GM19468 (cell line): ENCODE data around the gene CCSER1.
A peak's percentile ranks its signal among the peaks of the same experiment; 100 is the strongest.
"Not testable (repeated sequence)": the region's sequence is repeated elsewhere in the genome, so short reads cannot be mapped to it uniquely, and the experiment has no call there.

Experiments
- ATAC-seq: cut with Tn5 transposase; IDR thresholded peaks from one replicate; pipeline ENCODE4 v1.9.1; 2021; ENCODE audit warnings: mild to moderate bottlenecking, moderate library complexity, moderate number of reproducible peaks; ENCODE audit not compliant: unreplicated experiment; ENCODE audit errors: extremely low read depth

Gene CCSER1

GRCh38 chr4:91285487-91285886 is 1158.3 kb downstream of the CCSER1 start:
- ATAC-seq: no peak

- no peak for ATAC-seq
Measured at GRCh38 chr4:91288702-91289311, 1161.6 kb downstream of the CCSER1 start.

GRCh38 chr4:91298156-91298700 is 1171.0 kb downstream of the CCSER1 start:
- no peak for ATAC-seq

GRCh38 chr4:91298824-91299223 is 1171.6 kb downstream of the CCSER1 start:
- no peak for ATAC-seq

- ATAC-seq: no peak
Measured at GRCh38 chr4:91302120-91302519, 1174.9 kb downstream of the CCSER1 start.

- ATAC-seq: no peak
Measured at GRCh38 chr4:91304292-91304691, 1177.1 kb downstream of the CCSER1 start.

- no peak for ATAC-seq
Measured at GRCh38 chr4:91317434-91317833, 1190.2 kb downstream of the CCSER1 start.

- no peak for ATAC-seq
Measured at GRCh38 chr4:91319556-91320268, 1192.5 kb downstream of the CCSER1 start.

- ATAC-seq: no peak
Measured at GRCh38 chr4:91322961-91323360, 1195.8 kb downstream of the CCSER1 start.

- ATAC-seq: no peak
Measured at GRCh38 chr4:91325495-91325894, 1198.3 kb downstream of the CCSER1 start.

GRCh38 chr4:91326167-91326566 is 1199.0 kb downstream of the CCSER1 start:
- peak; percentile 33 for ATAC-seq

- no peak for ATAC-seq
Measured at GRCh38 chr4:91330555-91331137, 1203.5 kb downstream of the CCSER1 start.

GRCh38 chr4:91340822-91341221 is 1213.6 kb downstream of the CCSER1 start:
- ATAC-seq: no peak

- ATAC-seq: no peak
Measured at GRCh38 chr4:91345632-91346031, 1218.4 kb downstream of the CCSER1 start.

- ATAC-seq: not testable (repeated sequence)
Measured at GRCh38 chr4:91356496-91356895, 1229.3 kb downstream of the CCSER1 start.

GRCh38 chr4:91358016-91358415 is 1230.8 kb downstream of the CCSER1 start:
- not testable (repeated sequence) for ATAC-seq

- not testable (repeated sequence) for ATAC-seq
Measured at GRCh38 chr4:91358621-91359020, 1231.4 kb downstream of the CCSER1 start.

- no peak for ATAC-seq
Measured at GRCh38 chr4:91359041-91360031, 1232.1 kb downstream of the CCSER1 start.

- ATAC-seq: no peak
Measured at GRCh38 chr4:91362125-91362524, 1234.9 kb downstream of the CCSER1 start.

- ATAC-seq: no peak
Measured at GRCh38 chr4:91366554-91366953, 1239.4 kb downstream of the CCSER1 start.
